ENCODE data around the gene PAK4.

The PAK4 gene

DNA sequence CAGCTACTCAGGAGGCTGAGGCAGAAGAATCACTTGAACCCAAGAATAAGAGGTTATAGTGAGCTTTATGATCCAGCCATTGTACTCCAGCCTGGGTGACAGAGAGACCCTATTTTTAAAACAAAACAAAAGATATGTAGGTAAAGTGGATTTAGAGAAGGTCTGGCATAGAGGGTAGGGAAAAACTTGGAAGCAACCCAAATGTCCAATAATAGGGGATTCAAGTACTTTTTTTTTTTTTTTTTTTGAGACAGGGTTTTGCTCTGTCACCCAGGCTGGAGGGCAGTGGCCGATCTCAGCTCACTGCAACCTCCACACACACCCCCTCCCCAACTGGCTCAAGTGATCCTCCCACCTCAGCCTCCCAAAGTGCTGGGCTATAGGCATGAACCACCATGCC lies 5.8 kb upstream of the PAK4 start:
- H2AFZ ChIP-seq (ENCODE audit: low read depth, low read length, severe bottlenecking): no peak overlapping the region
- TF ChIP-seq EZH2phosphoT487 (conservative IDR thresholded peaks at IDR 0.05; ENCODE audit: low read length): no peak
- TF ChIP-seq, protein P1, sequence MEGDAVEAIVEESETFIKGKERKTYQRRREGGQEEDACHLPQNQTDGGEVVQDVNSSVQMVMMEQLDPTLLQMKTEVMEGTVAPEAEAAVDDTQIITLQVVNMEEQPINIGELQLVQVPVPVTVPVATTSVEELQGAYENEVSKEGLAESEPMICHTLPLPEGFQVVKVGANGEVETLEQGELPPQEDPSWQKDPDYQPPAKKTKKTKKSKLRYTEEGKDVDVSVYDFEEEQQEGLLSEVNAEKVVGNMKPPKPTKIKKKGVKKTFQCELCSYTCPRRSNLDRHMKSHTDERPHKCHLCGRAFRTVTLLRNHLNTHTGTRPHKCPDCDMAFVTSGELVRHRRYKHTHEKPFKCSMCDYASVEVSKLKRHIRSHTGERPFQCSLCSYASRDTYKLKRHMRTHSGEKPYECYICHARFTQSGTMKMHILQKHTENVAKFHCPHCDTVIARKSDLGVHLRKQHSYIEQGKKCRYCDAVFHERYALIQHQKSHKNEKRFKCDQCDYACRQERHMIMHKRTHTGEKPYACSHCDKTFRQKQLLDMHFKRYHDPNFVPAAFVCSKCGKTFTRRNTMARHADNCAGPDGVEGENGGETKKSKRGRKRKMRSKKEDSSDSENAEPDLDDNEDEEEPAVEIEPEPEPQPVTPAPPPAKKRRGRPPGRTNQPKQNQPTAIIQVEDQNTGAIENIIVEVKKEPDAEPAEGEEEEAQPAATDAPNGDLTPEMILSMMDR (IDR thresholded peaks at IDR 0.05; ENCODE audit: insufficient read depth, low read length, poor library complexity, severe bottlenecking): no peak
- no peaks in the 10 kb centered on the region for H4K20me1 ChIP-seq (ENCODE audit: low read depth, low read length)
- H3K9ac ChIP-seq (ENCODE audit: low read length): no peak overlapping the region
- H3K27ac ChIP-seq (ENCODE audit: low read depth, low read length): no peak overlapping the region
- no peaks in the 10 kb centered on the region for H3K9me2 ChIP-seq (replicated peaks; ENCODE audit: insufficient read depth, low read length)
- H3F3A ChIP-seq (ENCODE audit: insufficient read depth): no peaks in the 10 kb centered on the region
- no peak overlapping the region for H3K4me2 ChIP-seq (ENCODE audit: low read depth, low read length, poor library complexity, severe bottlenecking)
- no peaks in the 10 kb centered on the region for H3K79me2 ChIP-seq (ENCODE audit: insufficient read depth, low read length)
- no peak overlapping the region for H3K4me3 ChIP-seq (ENCODE audit: insufficient read depth, low read length, poor library complexity, severe bottlenecking)
- H3K27me3 ChIP-seq (ENCODE audit: low read length): no peaks in the 10 kb centered on the region
- H3K9me3 ChIP-seq (ENCODE audit: insufficient read depth, low read length): no peaks in the 10 kb centered on the region
- no peaks in the 10 kb centered on the region for H3K36me3 ChIP-seq (ENCODE audit: low read length)

DNA sequence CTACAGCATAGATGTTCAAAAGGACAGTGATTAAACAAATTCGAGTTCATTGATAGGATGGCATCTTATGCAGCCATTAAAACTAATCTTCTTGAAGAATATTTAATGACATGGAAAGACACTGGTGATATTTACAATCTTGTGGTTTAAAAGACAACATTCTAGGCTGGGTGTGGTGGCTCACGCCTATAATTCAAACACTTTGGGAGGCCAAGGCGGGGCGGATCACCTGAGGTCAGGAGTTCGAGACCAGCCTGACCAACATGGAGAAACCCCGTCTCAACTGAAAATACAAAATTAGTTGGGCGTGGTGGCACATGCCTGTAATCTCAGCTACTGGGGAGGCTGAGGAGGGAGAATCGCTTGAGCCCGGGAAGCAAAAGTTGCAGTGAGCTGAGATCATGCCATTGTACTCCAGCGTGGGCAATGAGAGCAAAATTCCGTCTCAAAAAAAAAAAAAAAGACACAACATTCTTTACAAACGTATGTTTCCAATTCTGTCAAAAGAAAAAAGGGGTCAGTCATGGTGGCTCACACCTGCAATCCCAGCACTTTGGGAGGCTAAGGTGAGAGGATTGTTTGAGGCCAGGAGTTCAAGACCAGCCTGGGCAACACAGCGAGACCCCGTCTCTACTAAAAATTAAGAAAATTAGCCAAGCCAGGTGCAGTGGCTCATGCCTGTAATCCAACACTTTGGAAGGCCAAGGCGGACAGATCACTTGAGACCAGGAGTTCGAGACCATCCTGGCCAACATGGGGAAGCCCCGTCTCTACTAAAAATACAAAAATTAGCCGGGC lies 2.5 kb upstream of the PAK4 start:
- no peak for TF ChIP-seq EZH2phosphoT487 (conservative IDR thresholded peaks at IDR 0.05; ENCODE audit: low read length)
- TF ChIP-seq, protein P1 (IDR thresholded peaks at IDR 0.05; ENCODE audit: insufficient read depth, low read length, poor library complexity, severe bottlenecking): no peak
- Histone ChIP-seq H3K36me3 (ENCODE audit: low read length) (no peaks in the 10 kb centered on the region), H3K27me3 (ENCODE audit: low read length) (no peaks in the 10 kb centered on the region), H3K4me2 (ENCODE audit: low read depth, low read length, poor library complexity, severe bottlenecking) (no peak overlapping the region), H4K20me1 (ENCODE audit: low read depth, low read length) (no peaks in the 10 kb centered on the region), H3K79me2 (ENCODE audit: insufficient read depth, low read length) (peaks cover 3% of the 10 kb centered on the region; the same call in 1 of the 2 replicates), H3K9me2 (replicated peaks; ENCODE audit: insufficient read depth, low read length) (no peaks in the 10 kb centered on the region), H3K9ac (ENCODE audit: low read length) (no peak overlapping the region), H3F3A (ENCODE audit: insufficient read depth) (0 out of 2 replicates have a peak, but pooled peaks cover 6% of the 10 kb centered on the region), H2AFZ (ENCODE audit: low read depth, low read length, severe bottlenecking) (no peak overlapping the region), H3K27ac (ENCODE audit: low read depth, low read length) (no peak overlapping the region), H3K9me3 (ENCODE audit: insufficient read depth, low read length) (no peaks in the 10 kb centered on the region), H3K4me3 (ENCODE audit: insufficient read depth, low read length, poor library complexity, severe bottlenecking) (no peak overlapping the region)

DNA sequence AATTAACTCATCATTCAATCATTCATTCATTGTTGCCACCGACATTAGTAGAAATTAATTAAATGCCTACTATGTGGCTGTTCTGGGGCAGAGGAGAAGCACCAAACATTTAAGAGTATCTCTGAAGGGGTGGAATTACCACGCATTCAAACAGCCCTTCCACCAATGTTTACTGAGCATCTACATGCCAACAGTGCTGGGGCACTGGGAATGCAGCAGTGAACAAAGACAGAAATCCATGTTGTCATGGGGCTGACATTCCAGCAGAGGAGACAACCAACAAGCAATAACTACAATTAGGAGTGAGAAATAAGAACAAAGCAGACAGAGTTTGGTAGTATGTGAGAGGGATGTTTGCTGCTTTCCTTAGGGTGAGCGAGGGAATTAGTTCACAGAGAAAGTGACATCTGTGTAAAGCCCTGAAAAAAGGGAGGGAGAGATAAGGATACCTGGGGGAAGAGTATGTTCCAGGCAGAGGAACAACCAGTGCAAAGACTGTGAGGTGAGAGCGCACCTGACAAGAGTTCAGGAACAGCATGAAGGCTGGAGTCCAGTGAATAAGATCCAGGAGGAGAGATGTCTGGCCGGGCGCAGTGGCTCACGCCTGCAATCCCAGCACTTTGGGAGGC lies 1.3 kb upstream of the PAK4 start:
- no peak overlapping the region for H3K9ac ChIP-seq (ENCODE audit: low read length)
- no peak overlapping the region for H3K4me2 ChIP-seq (ENCODE audit: low read depth, low read length, poor library complexity, severe bottlenecking)
- no peaks in the 10 kb centered on the region for H3K9me2 ChIP-seq (replicated peaks; ENCODE audit: insufficient read depth, low read length)
- TF ChIP-seq, protein P1 (IDR thresholded peaks at IDR 0.05; ENCODE audit: insufficient read depth, low read length, poor library complexity, severe bottlenecking): no peak
- no peak for TF ChIP-seq EZH2phosphoT487 (conservative IDR thresholded peaks at IDR 0.05; ENCODE audit: low read length)
- no peak overlapping the region for H3K27ac ChIP-seq (ENCODE audit: low read depth, low read length)
- H3K79me2 ChIP-seq (ENCODE audit: insufficient read depth, low read length): peaks cover 3% of the 10 kb centered on the region; the same call in 1 of the 2 replicates
- H3K36me3 ChIP-seq (ENCODE audit: low read length): no peaks in the 10 kb centered on the region
- H3K27me3 ChIP-seq (ENCODE audit: low read length): no peaks in the 10 kb centered on the region
- no peak overlapping the region for H2AFZ ChIP-seq (ENCODE audit: low read depth, low read length, severe bottlenecking)
- H3K4me3 ChIP-seq (ENCODE audit: insufficient read depth, low read length, poor library complexity, severe bottlenecking): no peak overlapping the region
- no peaks in the 10 kb centered on the region for H3K9me3 ChIP-seq (ENCODE audit: insufficient read depth, low read length)
- no peaks in the 10 kb centered on the region for H4K20me1 ChIP-seq (ENCODE audit: low read depth, low read length)
- H3F3A ChIP-seq (ENCODE audit: insufficient read depth): 0 out of 2 replicates have a peak, but pooled peaks cover 6% of the 10 kb centered on the region

Measured in SU-DHL-6 (cell line).